Astrocyte (in vitro differentiated cells and primary cell): ENCODE measurements around the gene IPPK.

Experiments
- EZH2 ChIP-seq: IDR thresholded peaks from 2 replicates; pipeline ENCODE4 v1.6.1; 2012; ENCODE audit warnings: mild to moderate bottlenecking, low read length, inconsistent platforms; ENCODE audit not compliant: insufficient read depth
- TF ChIP-seq, protein P1 (sequence below): IDR thresholded peaks from 2 replicates; pipeline ENCODE4 v1.5.1; 2011; ENCODE audit warnings: low read depth, mild to moderate bottlenecking, inconsistent platforms, low read length, moderate library complexity; ENCODE audit not compliant: insufficient read depth

DNA sequence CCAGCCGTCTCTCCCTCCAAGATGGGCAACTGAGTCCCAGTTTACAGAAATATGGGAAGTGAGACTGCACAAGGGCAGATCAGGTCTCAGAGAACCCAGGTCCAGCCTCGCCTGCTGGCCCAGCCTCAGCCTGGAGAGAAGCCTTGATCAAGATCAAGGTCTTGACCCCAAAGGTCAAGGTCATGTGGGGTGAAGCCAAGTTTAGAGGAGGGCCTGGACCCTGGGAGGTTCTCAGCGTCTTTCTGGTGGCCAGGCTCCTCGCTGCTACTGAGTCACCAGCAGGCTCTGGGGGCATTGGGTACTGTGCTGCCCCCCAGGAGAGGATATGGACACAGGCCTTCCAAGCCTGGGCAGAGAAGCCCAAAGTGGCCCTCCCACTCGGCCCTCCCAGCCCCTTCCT lies 8.8 kb downstream of the IPPK start:
- TF ChIP-seq EZH2: no peak
- TF ChIP-seq, protein P1, sequence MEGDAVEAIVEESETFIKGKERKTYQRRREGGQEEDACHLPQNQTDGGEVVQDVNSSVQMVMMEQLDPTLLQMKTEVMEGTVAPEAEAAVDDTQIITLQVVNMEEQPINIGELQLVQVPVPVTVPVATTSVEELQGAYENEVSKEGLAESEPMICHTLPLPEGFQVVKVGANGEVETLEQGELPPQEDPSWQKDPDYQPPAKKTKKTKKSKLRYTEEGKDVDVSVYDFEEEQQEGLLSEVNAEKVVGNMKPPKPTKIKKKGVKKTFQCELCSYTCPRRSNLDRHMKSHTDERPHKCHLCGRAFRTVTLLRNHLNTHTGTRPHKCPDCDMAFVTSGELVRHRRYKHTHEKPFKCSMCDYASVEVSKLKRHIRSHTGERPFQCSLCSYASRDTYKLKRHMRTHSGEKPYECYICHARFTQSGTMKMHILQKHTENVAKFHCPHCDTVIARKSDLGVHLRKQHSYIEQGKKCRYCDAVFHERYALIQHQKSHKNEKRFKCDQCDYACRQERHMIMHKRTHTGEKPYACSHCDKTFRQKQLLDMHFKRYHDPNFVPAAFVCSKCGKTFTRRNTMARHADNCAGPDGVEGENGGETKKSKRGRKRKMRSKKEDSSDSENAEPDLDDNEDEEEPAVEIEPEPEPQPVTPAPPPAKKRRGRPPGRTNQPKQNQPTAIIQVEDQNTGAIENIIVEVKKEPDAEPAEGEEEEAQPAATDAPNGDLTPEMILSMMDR: no peak
